AG09309 (cell line): ENCODE measurements around the gene TTC21B.

Source experiments
- DNase-seq: peaks from one replicate; pipeline ENCODE4 v3.0.0-alpha.2; 2010; ENCODE audit warnings: low read depth
- H3K4me3 ChIP-seq: 2 replicates; pipeline ENCODE4 v1.5.1; 2011; ENCODE audit warnings: mild to moderate bottlenecking, low read depth, low read length, moderate library complexity; ENCODE audit not compliant: control insufficient read depth
- TF ChIP-seq, protein P1 (sequence below): IDR thresholded peaks from 2 replicates; pipeline ENCODE4 v1.5.1; 2011; ENCODE audit warnings: mild to moderate bottlenecking, low read depth, low read length, inconsistent platforms; ENCODE audit not compliant: insufficient read depth, control insufficient read depth; ENCODE audit errors: missing control alignments

The TTC21B gene

DNA sequence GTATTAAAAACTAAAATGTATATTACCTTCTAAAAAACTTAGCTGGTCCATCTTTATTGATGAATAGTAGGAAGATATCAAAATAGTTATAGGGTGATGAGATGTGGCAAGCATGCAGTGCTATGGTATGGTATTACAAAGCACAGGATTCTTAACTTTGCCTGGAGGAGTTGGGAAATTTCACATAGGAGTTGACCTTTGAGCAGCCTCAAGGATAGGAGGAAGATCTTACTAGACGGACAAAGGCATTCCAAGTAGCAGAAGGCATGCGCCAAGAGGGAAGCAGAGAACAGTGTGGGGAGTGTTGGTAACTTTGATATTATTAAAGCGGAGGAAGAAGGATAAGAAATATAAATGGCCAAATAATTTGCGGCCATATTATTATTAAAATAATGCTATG, 60.0 kb downstream of the TTC21B start:
- DNase-seq: no peak
- TF ChIP-seq, protein P1, sequence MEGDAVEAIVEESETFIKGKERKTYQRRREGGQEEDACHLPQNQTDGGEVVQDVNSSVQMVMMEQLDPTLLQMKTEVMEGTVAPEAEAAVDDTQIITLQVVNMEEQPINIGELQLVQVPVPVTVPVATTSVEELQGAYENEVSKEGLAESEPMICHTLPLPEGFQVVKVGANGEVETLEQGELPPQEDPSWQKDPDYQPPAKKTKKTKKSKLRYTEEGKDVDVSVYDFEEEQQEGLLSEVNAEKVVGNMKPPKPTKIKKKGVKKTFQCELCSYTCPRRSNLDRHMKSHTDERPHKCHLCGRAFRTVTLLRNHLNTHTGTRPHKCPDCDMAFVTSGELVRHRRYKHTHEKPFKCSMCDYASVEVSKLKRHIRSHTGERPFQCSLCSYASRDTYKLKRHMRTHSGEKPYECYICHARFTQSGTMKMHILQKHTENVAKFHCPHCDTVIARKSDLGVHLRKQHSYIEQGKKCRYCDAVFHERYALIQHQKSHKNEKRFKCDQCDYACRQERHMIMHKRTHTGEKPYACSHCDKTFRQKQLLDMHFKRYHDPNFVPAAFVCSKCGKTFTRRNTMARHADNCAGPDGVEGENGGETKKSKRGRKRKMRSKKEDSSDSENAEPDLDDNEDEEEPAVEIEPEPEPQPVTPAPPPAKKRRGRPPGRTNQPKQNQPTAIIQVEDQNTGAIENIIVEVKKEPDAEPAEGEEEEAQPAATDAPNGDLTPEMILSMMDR: no peak
- no peak overlapping the region for H3K4me3 ChIP-seq

DNA sequence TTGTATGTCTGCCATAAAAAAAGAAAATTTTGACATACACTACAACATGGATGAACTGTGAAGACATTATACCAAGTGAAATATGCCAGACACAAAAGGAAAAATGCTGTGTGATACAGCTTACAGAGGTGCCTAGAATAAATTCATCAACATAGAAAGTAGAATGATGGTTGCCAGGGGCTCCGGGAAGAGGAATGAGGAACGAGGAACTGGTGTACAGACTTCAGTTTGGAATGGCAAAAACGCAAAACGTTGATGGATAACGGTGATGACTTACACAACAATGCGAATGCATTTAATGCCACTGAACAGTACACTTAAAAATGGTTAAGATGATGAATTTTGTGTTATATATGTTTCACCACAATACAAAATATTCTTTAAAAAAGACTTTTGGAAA, 61.0 kb downstream of the TTC21B start:
- no peak overlapping the region for H3K4me3 ChIP-seq
- no peak for DNase-seq
- TF ChIP-seq, protein P1: no peak

DNA sequence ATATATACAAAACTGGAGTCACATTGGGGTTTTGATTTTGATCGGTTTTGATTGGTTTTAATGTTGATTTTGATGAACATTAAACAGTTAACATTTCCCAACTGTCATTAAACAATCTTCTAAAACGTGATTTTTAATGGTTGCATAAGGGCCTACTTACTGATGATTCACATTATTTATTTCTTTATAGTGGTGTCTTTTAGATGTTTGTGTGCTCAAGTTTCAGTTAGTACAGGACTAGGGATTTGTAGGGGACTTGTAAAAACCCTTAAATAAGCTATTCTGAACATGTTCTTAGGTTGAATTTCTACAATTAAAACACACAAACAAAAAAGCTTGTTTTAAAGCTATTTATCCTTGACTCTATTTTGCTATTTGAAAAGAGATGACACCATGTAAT, 61.6 kb downstream of the TTC21B start:
- no peak for DNase-seq
- TF ChIP-seq, protein P1: no peak
- no peak overlapping the region for H3K4me3 ChIP-seq

DNA sequence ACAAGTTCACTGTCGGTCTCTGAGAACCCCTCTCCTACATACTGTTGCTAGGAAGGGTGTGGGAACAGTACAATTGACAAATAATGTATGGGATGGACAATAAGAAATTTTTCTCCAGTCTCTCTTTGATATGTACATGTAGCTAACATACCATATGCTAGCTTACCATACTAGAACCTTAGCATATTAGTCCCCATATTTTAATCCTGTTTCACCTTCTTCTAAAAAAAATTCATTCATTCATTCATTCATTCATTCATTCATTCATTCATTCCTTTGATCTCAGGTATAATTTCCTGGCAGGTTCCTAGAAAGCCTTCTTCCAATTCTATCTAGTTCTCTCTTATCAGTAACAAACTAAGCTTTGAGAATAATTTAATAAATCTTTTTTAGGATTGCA, 62.2 kb downstream of the TTC21B start:
- TF ChIP-seq, protein P1: no peak
- H3K4me3 ChIP-seq: no peak overlapping the region
- DNase-seq: no peak

DNA sequence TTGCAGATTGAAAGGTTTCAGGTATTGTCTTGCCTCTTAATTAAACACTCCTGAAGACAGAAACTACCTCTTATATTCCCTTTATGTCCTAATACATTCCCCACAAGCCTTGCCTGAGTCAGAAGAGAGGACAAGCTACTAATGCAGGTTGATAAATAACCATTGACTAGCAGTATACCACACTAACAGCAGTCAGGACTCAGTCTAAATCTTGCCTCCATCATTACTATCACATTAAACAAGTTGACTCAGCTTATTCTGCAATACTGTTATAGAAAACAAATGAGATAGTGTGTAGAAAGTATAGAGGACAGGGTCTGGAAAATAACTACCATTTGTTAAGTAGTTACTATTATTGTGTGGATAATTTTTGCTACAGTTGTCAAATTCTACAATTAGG, 63.8 kb downstream of the TTC21B start:
- TF ChIP-seq, protein P1: no peak
- DNase-seq: no peak
- H3K4me3 ChIP-seq: no peak overlapping the region

DNA sequence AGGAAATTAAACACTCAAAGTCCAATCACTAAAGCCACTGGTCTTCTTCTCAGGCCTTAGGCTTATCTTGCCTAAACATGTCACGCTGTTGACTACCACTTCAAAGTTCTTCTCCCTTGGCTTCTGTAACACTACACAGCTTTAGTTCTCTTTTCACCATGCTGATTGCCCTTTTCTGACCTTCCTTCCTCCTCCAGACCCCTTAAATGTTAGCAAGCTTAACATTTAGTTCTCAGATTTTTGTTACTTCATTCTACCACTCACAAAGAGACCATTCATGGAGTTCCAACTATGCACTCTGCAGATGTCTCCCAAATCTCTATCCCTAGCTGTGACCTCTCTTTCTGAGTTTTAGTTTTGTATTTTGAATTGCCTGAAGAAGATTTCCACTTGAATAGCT, 64.4 kb downstream of the TTC21B start:
- TF ChIP-seq, protein P1: no peak
- H3K4me3 ChIP-seq: no peak overlapping the region
- DNase-seq: no peak

DNA sequence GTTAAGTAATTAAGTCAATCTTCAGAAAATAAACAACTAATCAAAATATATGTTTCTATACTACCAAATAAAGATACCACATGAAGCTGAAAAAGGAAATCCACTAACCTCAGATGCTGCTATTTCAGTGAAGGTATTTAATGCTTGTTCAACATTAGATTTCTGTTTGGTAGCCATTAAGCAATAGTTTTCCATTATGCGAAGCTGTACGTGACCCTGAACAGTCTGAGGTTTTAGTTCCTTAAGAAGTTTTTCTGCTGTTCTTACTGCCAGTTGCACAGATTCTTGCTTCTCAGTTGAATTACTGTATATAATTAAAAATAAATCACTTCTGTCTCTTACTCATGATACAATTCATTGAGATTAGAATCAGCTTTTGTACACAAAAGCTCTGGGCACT, 65.4 kb downstream of the TTC21B start:
- no peak for DNase-seq
- TF ChIP-seq, protein P1: no peak
- no peak overlapping the region for H3K4me3 ChIP-seq
